ENCODE measurements around the gene SNX32.

SNX32 gene

GRCh38 chr11:65882120-65883057 is 48.6 kb downstream of the SNX32 start:
- Histone ChIP-seq H3K27ac (ENCODE audit: poor library complexity, severe bottlenecking) (no peak overlapping the region), H3K27me3 (ENCODE audit: insufficient read depth, poor library complexity, severe bottlenecking) (no peaks in the 10 kb centered on the region), H3K36me3 (ENCODE audit: low read depth) (peaks cover 38% of the 10 kb centered on the region), H3K9me3 (ENCODE audit: severe bottlenecking) (no peaks in the 10 kb centered on the region), H3K4me3 (ENCODE audit: severe bottlenecking) (no peak overlapping the region), H3K4me1 (ENCODE audit: insufficient read depth, poor library complexity, severe bottlenecking) (no peaks in the 10 kb centered on the region)
- ATAC-seq (ENCODE audit: low read depth) (no peak), DNase-seq (ENCODE audit: low spot score) (peak; percentile 58)
- TF ChIP-seq, protein P1, sequence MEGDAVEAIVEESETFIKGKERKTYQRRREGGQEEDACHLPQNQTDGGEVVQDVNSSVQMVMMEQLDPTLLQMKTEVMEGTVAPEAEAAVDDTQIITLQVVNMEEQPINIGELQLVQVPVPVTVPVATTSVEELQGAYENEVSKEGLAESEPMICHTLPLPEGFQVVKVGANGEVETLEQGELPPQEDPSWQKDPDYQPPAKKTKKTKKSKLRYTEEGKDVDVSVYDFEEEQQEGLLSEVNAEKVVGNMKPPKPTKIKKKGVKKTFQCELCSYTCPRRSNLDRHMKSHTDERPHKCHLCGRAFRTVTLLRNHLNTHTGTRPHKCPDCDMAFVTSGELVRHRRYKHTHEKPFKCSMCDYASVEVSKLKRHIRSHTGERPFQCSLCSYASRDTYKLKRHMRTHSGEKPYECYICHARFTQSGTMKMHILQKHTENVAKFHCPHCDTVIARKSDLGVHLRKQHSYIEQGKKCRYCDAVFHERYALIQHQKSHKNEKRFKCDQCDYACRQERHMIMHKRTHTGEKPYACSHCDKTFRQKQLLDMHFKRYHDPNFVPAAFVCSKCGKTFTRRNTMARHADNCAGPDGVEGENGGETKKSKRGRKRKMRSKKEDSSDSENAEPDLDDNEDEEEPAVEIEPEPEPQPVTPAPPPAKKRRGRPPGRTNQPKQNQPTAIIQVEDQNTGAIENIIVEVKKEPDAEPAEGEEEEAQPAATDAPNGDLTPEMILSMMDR (IDR thresholded peaks at IDR 0.05; ENCODE audit: poor library complexity, severe bottlenecking) = no peak

DNA sequence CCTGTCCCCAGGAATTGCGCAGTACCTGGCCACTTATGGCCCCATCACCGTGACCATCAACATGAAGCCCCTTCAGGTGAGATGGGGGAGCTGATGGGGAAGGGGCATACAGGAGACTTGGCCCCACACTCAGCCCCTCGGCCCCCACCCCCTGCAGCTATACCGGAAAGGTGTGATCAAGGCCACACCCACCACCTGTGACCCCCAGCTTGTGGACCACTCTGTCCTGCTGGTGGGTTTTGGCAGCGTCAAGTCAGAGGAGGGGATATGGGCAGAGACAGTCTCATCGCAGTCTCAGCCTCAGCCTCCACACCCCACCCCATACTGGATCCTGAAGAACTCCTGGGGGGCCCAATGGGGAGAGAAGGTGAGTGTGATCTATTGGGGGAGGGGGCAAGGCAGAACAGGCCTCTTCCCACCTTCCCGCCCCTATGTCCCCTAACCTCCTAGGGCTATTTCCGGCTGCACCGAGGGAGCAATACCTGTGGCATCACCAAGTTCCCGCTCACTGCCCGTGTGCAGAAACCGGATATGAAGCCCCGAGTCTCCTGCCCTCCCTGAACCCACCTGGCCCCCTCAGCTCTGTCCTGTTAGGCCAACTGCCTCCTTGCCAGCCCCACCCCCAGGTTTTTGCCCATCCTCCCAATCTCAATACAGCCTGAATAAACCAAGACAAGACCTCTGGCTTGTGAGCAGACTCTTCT is 49.4 kb downstream of the SNX32 start:
- Histone ChIP-seq H3K9me3 (ENCODE audit: severe bottlenecking) (no peaks in the 10 kb centered on the region), H3K4me3 (ENCODE audit: severe bottlenecking) (no peak overlapping the region), H3K4me1 (ENCODE audit: insufficient read depth, poor library complexity, severe bottlenecking) (no peaks in the 10 kb centered on the region), H3K27me3 (ENCODE audit: insufficient read depth, poor library complexity, severe bottlenecking) (no peaks in the 10 kb centered on the region), H3K27ac (ENCODE audit: poor library complexity, severe bottlenecking) (no peak overlapping the region), H3K36me3 (ENCODE audit: low read depth) (peaks cover 38% of the 10 kb centered on the region)
- ATAC-seq (ENCODE audit: low read depth) (no peak), DNase-seq (ENCODE audit: low spot score) (no peak)
- TF ChIP-seq, protein P1 (IDR thresholded peaks at IDR 0.05; ENCODE audit: poor library complexity, severe bottlenecking) = no peak

GRCh38 chr11:65883786-65884715 is 50.3 kb downstream of the SNX32 start:
- H3K9me3 ChIP-seq (ENCODE audit: severe bottlenecking) = no peaks in the 10 kb centered on the region
- ATAC-seq (ENCODE audit: low read depth) (no peak), DNase-seq (ENCODE audit: low spot score) (no peak)
- H3K36me3 ChIP-seq (ENCODE audit: low read depth) = peaks cover 38% of the 10 kb centered on the region
- TF ChIP-seq, protein P1 (IDR thresholded peaks at IDR 0.05; ENCODE audit: poor library complexity, severe bottlenecking) = no peak
- H3K4me1 ChIP-seq (ENCODE audit: insufficient read depth, poor library complexity, severe bottlenecking) = no peaks in the 10 kb centered on the region
- H3K27ac ChIP-seq (ENCODE audit: poor library complexity, severe bottlenecking) = no peak overlapping the region
- no peak overlapping the region for H3K4me3 ChIP-seq (ENCODE audit: severe bottlenecking)
- H3K27me3 ChIP-seq (ENCODE audit: insufficient read depth, poor library complexity, severe bottlenecking) = no peaks in the 10 kb centered on the region

- Histone ChIP-seq H3K27me3 (ENCODE audit: insufficient read depth, poor library complexity, severe bottlenecking) (no peaks in the 10 kb centered on the region), H3K36me3 (ENCODE audit: low read depth) (peaks cover 38% of the 10 kb centered on the region), H3K4me1 (ENCODE audit: insufficient read depth, poor library complexity, severe bottlenecking) (peaks cover 5% of the 10 kb centered on the region), H3K27ac (ENCODE audit: poor library complexity, severe bottlenecking) (no peak overlapping the region), H3K4me3 (ENCODE audit: severe bottlenecking) (no peak overlapping the region), H3K9me3 (ENCODE audit: severe bottlenecking) (no peaks in the 10 kb centered on the region)
- ATAC-seq (ENCODE audit: low read depth) (peak; percentile 32), DNase-seq (ENCODE audit: low spot score) (peak; percentile 66)
- TF ChIP-seq, protein P1 (IDR thresholded peaks at IDR 0.05; ENCODE audit: poor library complexity, severe bottlenecking) = peak; percentile 96
These were observed 50.9 kb downstream of the SNX32 start for GRCh38 chr11:65884716-65885092.
